ENCODE data around the gene CDH10.

The CDH10 gene

GRCh38 chr5:24644761-24645160 is at the start of gene CDH10:
Gene CDH10, minus strand, starts transcription at chr5:24644978. Its CDS starts 51,488 bp downstream, at chr5:24593490.
- DNase-seq, result no peak

GRCh38 chr5:24693609-24694008 is 48.8 kb upstream of the CDH10 start:
- peak; percentile 18 for DNase-seq

GRCh38 chr5:24691074-24691473 is 46.3 kb upstream of the CDH10 start:
- no peak for DNase-seq

GRCh38 chr5:24681106-24681505 is 36.3 kb upstream of the CDH10 start:
- DNase-seq, result peak; percentile 1

GRCh38 chr5:24668050-24668449 is 23.3 kb upstream of the CDH10 start:
- no peak for DNase-seq

GRCh38 chr5:24649531-24649930 is 4.8 kb upstream of the CDH10 start:
- no peak for DNase-seq

GRCh38 chr5:24646915-24647314 is 2.1 kb upstream of the CDH10 start:
- no peak for DNase-seq

- DNase-seq, result no peak
Observed at GRCh38 chr5:24645483-24645882, 705 bp upstream of the CDH10 start.

- DNase-seq, result no peak
Observed at GRCh38 chr5:24643880-24644279, 898 bp downstream of the CDH10 start.

GRCh38 chr5:24643156-24643555 is 1.6 kb downstream of the CDH10 start:
- DNase-seq, result no peak

GRCh38 chr5:24642022-24642421 is 2.8 kb downstream of the CDH10 start:
- peak; percentile 2 for DNase-seq

- no peak for DNase-seq
Observed at GRCh38 chr5:24635209-24635608, 9.6 kb downstream of the CDH10 start.

GRCh38 chr5:24633715-24634325 is 11.0 kb downstream of the CDH10 start:
- DNase-seq, result peak; percentile 29

GRCh38 chr5:24632353-24632752 is 12.4 kb downstream of the CDH10 start:
- no peak for DNase-seq

- no peak for DNase-seq
Observed at GRCh38 chr5:24630918-24631317, 13.9 kb downstream of the CDH10 start.

- DNase-seq, result no peak
Observed at GRCh38 chr5:24629798-24630197, 15.0 kb downstream of the CDH10 start.

- DNase-seq, result no peak
Observed at GRCh38 chr5:24624872-24625271, 19.9 kb downstream of the CDH10 start.

- no peak for DNase-seq
Observed at GRCh38 chr5:24623624-24624023, 21.2 kb downstream of the CDH10 start.

- DNase-seq, result no peak
Observed at GRCh38 chr5:24623031-24623430, 21.7 kb downstream of the CDH10 start.

GRCh38 chr5:24621792-24622191 is 23.0 kb downstream of the CDH10 start:
- no peak for DNase-seq

GRCh38 chr5:24616566-24616965 is 28.2 kb downstream of the CDH10 start:
- no peak for DNase-seq

- DNase-seq, result no peak
Observed at GRCh38 chr5:24615159-24615558, 29.6 kb downstream of the CDH10 start.

GRCh38 chr5:24609706-24610105 is 35.1 kb downstream of the CDH10 start:
- no peak for DNase-seq

GRCh38 chr5:24606971-24607370 is 37.8 kb downstream of the CDH10 start:
- no peak for DNase-seq

GRCh38 chr5:24602188-24602587 is 42.6 kb downstream of the CDH10 start:
- DNase-seq, result no peak

GRCh38 chr5:24598956-24599355 is 45.8 kb downstream of the CDH10 start:
- DNase-seq, result no peak
